BLaER1 (cell line): Measurements from ENCODE around the gene CD96.
"Not testable (repeated sequence)": the region's sequence is repeated elsewhere in the genome, so short reads cannot be mapped to it uniquely, and the experiment has no call there.

ENCODE experiments used
- H3K27ac ChIP-seq: shearing (Covaris generic); formaldehyde crosslinking; 2 replicates; pipeline ENCODE4 v1.8.1; 2022
- H3K27me3 ChIP-seq: shearing (Covaris generic); formaldehyde crosslinking; 2 replicates; pipeline ENCODE4 v1.8.1; 2022
- H3K36me3 ChIP-seq: shearing (Covaris generic); formaldehyde crosslinking; 2 replicates; pipeline ENCODE4 v1.8.1; 2022
- H3K4me1 ChIP-seq: shearing (Covaris generic); formaldehyde crosslinking; 2 replicates; pipeline ENCODE4 v1.8.1; 2022
- H3K4me2 ChIP-seq: shearing (Covaris generic); formaldehyde crosslinking; 2 replicates; pipeline ENCODE4 v1.8.1; 2022
- H3K4me3 ChIP-seq: shearing (Covaris generic); formaldehyde crosslinking; 2 replicates; pipeline ENCODE4 v1.8.1; 2022
- H3K9ac ChIP-seq: shearing (Covaris generic); formaldehyde crosslinking; 2 replicates; pipeline ENCODE4 v1.8.1; 2022
- H3K9me3 ChIP-seq: shearing (Covaris generic); formaldehyde crosslinking; 2 replicates; pipeline ENCODE4 v1.8.1; 2022
- H4K20me1 ChIP-seq: shearing (Covaris generic); formaldehyde crosslinking; 2 replicates; pipeline ENCODE4 v1.8.1; 2022
- Cebpa-rat ChIP-seq: shearing (Covaris generic); IDR thresholded peaks from 2 replicates; pipeline ENCODE4 v1.8.1; 2022

Gene CD96

GRCh38 chr3:111615880-111616279 is 73.9 kb downstream of the CD96 start:
- Histone ChIP-seq H3K36me3 (peaks cover 72% of the 10 kb centered on the region), H3K4me1 (no peaks in the 10 kb centered on the region), H3K27ac (no peak overlapping the region), H4K20me1 (no peaks in the 10 kb centered on the region), H3K27me3 (no peaks in the 10 kb centered on the region), H3K4me3 (no peak overlapping the region), H3K9ac (no peak overlapping the region), H3K9me3 (peaks cover 27% of the 10 kb centered on the region), H3K4me2 (no peak overlapping the region)
- no peak for TF ChIP-seq Cebpa-rat

GRCh38 chr3:111616417-111617105 is 74.6 kb downstream of the CD96 start:
- no peak overlapping the region for H3K27ac ChIP-seq
- H3K36me3 ChIP-seq, result peaks cover 67% of the 10 kb centered on the region
- no peak overlapping the region for H3K4me2 ChIP-seq
- no peaks in the 10 kb centered on the region for H3K4me1 ChIP-seq
- no peak overlapping the region; the same call in 1 of the 2 replicates for H3K4me3 ChIP-seq
- H3K9me3 ChIP-seq, result peaks cover 27% of the 10 kb centered on the region
- no peaks in the 10 kb centered on the region for H4K20me1 ChIP-seq
- H3K9ac ChIP-seq, result no peak overlapping the region
- no peak for TF ChIP-seq Cebpa-rat
- H3K27me3 ChIP-seq, result no peaks in the 10 kb centered on the region

DNA sequence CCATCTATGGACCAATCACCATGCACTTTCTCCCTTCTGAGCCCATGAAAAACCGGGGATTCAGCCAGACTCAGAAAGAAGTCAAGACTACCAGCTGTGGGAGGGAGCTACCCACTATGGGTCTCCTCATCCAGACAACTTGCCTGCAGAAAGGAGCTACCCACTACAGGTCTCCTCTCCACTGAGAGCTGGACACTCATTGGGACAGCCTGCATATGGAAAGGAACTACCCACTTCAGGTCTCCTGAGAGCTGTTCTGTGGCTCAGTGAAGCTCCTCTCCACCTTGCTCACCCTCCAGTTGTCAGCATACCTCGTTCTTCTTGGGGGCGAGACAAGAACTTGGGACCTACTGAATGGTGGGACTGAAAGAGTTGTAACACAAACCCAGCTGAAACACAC is 75.4 kb downstream of the CD96 start:
- no peaks in the 10 kb centered on the region for H3K4me1 ChIP-seq
- no peak overlapping the region for H3K9ac ChIP-seq
- no peaks in the 10 kb centered on the region for H4K20me1 ChIP-seq
- no peaks in the 10 kb centered on the region for H3K27me3 ChIP-seq
- peaks cover 67% of the 10 kb centered on the region for H3K36me3 ChIP-seq
- no peak overlapping the region for H3K27ac ChIP-seq
- no peak overlapping the region for H3K4me2 ChIP-seq
- no peak for TF ChIP-seq Cebpa-rat
- peaks cover 27% of the 10 kb centered on the region for H3K9me3 ChIP-seq
- no peak overlapping the region for H3K4me3 ChIP-seq

GRCh38 chr3:111617912-111618601 is 76.1 kb downstream of the CD96 start:
- Histone ChIP-seq H3K27me3 (no peaks in the 10 kb centered on the region), H3K27ac (no peak overlapping the region), H3K9me3 (peaks cover 27% of the 10 kb centered on the region), H3K9ac (no peak overlapping the region), H4K20me1 (no peaks in the 10 kb centered on the region), H3K4me3 (no peak overlapping the region), H3K36me3 (peaks cover 61% of the 10 kb centered on the region), H3K4me2 (no peak overlapping the region), H3K4me1 (no peaks in the 10 kb centered on the region)
- TF ChIP-seq Cebpa-rat, result no peak

DNA sequence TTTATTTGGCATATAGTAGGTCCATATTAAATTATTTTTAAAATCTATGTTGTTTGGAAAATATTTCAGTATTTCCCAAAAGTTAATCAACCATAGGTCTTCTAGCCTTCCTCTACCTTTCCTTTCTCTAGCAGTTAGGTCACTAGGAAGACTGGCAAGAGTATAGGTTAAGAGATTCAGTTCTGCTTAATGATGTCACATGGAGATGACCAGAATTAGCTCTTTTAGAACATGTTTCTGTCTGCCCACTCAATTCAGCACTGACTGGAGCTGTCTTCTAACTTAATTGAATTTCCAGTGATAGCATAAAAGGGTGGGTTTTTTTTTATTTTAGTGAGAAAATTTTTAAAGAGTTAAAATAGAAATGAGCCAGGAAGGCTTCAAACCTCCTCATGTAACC is 76.9 kb downstream of the CD96 start:
- H3K9me3 ChIP-seq, result peaks cover 27% of the 10 kb centered on the region
- H3K27me3 ChIP-seq, result no peaks in the 10 kb centered on the region
- no peak overlapping the region for H3K9ac ChIP-seq
- no peak overlapping the region for H3K4me3 ChIP-seq
- peaks cover 63% of the 10 kb centered on the region for H3K36me3 ChIP-seq
- H3K4me1 ChIP-seq, result no peaks in the 10 kb centered on the region
- no peak overlapping the region for H3K4me2 ChIP-seq
- TF ChIP-seq Cebpa-rat, result no peak
- H3K27ac ChIP-seq, result no peak overlapping the region
- H4K20me1 ChIP-seq, result no peaks in the 10 kb centered on the region

DNA sequence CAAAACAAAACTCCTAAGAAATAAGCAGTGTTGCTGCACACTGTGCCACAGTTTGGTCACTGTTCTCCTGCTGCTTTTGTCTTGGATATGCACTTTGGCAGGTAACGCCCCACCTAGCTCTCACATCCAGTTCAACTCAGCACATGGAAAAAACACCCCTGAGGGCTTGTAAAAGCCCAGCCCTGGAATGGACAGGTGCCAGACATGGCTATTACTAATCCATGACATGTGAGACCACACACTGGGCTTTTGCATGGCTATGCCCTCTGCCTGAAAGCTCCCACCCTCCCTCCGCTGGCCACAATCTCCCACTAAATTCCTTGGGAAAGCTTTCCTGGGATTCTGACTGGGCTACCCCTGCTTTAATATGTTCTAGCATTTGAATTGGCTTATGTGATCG is 77.8 kb downstream of the CD96 start:
- Histone ChIP-seq H3K9me3 (peaks cover 31% of the 10 kb centered on the region), H3K4me1 (no peaks in the 10 kb centered on the region), H3K27me3 (no peaks in the 10 kb centered on the region), H3K9ac (no peak overlapping the region), H3K4me2 (no peak overlapping the region), H3K4me3 (no peak overlapping the region), H3K36me3 (peaks cover 63% of the 10 kb centered on the region), H4K20me1 (no peaks in the 10 kb centered on the region), H3K27ac (no peak overlapping the region)
- TF ChIP-seq Cebpa-rat, result no peak

DNA sequence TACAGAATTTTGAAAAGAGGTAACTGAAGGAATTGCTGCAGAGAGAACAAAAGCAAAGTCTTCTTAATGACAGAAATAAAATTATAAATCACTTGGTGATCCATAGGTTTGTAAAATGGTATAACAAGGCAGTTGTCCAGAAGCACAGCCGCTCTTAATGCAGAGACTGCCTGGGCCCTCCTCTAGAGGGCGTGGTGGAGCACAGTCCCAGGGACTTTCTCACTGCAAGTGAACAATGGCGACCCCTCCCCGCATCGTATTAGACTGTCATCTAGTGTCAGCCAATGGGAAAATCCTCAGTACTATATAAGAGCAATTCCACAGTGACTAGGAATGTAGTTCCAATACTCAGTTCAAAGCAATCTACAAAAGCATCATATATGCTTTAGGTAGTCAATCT is 79.5 kb downstream of the CD96 start:
- no peak overlapping the region for H3K4me2 ChIP-seq
- H3K27me3 ChIP-seq, result no peaks in the 10 kb centered on the region
- no peaks in the 10 kb centered on the region for H3K4me1 ChIP-seq
- peaks cover 65% of the 10 kb centered on the region for H3K36me3 ChIP-seq
- no peak overlapping the region for H3K27ac ChIP-seq
- H3K9me3 ChIP-seq, result peaks cover 23% of the 10 kb centered on the region
- TF ChIP-seq Cebpa-rat, result no peak
- no peaks in the 10 kb centered on the region for H4K20me1 ChIP-seq
- H3K9ac ChIP-seq, result no peak overlapping the region
- no peak overlapping the region for H3K4me3 ChIP-seq

DNA sequence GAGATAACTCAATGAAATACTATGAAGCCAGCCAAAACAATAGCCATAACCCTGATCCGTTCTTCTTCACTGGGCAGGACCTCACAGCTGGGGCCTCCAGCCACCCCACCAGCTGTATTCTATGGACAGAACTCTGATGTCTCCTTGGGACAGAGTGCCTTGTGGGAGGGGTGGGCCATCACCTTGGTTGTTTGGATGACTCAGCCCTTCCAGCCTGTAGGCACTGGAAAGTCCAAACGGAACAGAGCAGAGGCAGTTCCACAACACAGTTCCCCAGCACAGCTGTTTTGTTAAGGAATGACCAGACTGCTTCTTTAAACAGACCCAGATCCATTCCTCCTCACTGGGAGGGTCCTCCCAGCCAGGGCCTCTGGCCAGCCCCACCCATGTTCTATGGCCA is 85.1 kb downstream of the CD96 start:
- Histone ChIP-seq H4K20me1 (no peaks in the 10 kb centered on the region), H3K4me3 (0 out of 2 replicates have a peak overlapping the region, but pooled peaks have one; percentile 5), H3K27me3 (no peaks in the 10 kb centered on the region), H3K4me1 (no peaks in the 10 kb centered on the region), H3K36me3 (peaks cover 63% of the 10 kb centered on the region), H3K27ac (no peak overlapping the region), H3K4me2 (no peak overlapping the region), H3K9me3 (peaks cover 41% of the 10 kb centered on the region), H3K9ac (no peak overlapping the region)
- TF ChIP-seq Cebpa-rat, result no peak

GRCh38 chr3:111629018-111629417 is 87.0 kb downstream of the CD96 start:
- H3K4me3 ChIP-seq, H3K4me1 ChIP-seq, H3K27me3 ChIP-seq, H4K20me1 ChIP-seq, H3K4me2 ChIP-seq, H3K9ac ChIP-seq, H3K27ac ChIP-seq: not testable (repeated sequence)
- H3K36me3 ChIP-seq, result peaks cover 51% of the 10 kb centered on the region
- H3K9me3 ChIP-seq, result peaks cover 41% of the 10 kb centered on the region

- H3K4me3 ChIP-seq, H3K4me1 ChIP-seq, H3K27ac ChIP-seq, H4K20me1 ChIP-seq, H3K9ac ChIP-seq, H3K4me2 ChIP-seq, H3K27me3 ChIP-seq: not testable (repeated sequence)
- peaks cover 35% of the 10 kb centered on the region for H3K36me3 ChIP-seq
- peaks cover 34% of the 10 kb centered on the region for H3K9me3 ChIP-seq
Measured at GRCh38 chr3:111630638-111631037, 88.6 kb downstream of the CD96 start.
